Measurements from ENCODE around the gene SPDEF.

Gene SPDEF

DNA sequence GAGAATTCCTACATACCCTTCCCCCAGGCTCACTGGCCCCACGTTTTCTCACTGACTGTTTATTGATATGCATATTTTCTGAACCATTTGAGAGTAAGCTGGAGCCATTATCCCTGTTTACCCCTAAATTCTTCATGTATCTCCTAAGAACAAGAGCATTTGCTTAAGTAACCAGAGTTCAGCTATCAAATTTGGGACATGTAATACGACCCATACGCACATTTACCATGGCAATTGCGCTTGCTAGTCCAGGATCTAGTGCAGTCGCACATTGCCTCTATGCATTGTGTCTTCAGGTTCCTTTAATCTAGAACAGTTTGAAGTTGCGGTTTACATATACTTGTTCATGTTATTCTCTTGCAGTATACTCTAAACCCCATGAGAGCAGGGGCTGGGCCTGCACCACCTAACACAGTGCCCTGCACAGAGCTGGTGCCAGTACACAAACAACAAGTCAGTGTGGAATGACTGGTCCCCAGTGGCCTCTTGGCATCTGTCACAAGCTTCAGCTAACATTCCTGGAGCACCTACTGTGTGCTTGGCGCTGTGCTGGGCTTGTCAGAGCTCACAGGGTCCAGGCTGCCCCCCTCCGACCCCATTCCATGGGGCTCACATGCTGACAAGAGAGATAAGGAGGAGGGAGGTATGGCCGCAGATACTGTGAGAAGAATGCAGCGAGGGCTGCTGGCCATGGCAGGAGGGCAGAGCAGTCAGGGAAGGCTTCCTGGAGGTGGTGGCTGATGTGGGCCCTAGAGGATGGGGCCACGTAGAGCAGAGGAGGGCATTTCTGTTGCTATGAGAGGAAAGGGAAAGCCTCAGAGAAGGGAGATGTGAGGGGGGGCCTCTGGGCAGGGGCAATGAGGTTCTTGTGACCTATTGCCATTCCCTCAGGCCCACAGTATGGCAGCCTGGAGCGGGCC, 28.1 kb downstream of the SPDEF start:
- DNase-seq (ENCODE audit: low spot score): no peak

- DNase-seq (ENCODE audit: low spot score): peak; percentile 87
These were observed 29.0 kb downstream of the SPDEF start for GRCh38 chr6:34526992-34527728.

DNA sequence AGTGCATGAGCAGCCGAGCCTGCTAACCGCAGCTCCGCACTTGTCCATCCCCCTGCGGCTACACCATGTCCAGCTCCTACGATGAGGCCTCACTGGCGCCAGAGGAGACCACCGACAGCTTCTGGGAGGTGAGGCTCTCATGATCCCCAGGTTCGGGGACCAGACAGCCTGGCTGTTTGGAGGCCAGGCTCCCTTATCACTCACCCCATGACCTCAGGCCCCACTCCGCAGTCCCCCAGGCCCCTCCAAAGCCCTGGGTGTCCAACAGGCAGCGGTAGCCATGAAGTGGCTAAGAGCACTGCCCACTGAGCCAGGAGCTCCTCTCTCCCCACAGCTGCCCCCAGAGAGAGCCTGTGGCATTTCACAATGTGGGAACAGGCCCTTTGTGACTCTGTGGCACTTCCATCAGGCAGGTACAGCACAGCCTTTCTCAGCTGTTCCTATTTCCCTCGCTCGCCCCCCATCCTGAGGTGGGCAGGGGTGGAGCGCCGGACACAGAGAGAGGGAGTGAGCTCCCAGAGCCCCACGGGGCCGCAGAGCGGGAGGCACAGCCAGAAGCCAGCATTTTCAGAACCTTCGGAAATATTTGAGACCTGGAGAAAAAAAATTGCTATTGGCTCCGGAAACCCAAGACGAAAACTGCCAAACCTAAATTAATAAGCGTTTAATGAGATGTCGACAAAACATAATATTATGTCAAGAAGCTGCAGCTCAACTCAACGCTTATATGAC, 29.7 kb downstream of the SPDEF start:
- DNase-seq (ENCODE audit: low spot score): no peak

DNA sequence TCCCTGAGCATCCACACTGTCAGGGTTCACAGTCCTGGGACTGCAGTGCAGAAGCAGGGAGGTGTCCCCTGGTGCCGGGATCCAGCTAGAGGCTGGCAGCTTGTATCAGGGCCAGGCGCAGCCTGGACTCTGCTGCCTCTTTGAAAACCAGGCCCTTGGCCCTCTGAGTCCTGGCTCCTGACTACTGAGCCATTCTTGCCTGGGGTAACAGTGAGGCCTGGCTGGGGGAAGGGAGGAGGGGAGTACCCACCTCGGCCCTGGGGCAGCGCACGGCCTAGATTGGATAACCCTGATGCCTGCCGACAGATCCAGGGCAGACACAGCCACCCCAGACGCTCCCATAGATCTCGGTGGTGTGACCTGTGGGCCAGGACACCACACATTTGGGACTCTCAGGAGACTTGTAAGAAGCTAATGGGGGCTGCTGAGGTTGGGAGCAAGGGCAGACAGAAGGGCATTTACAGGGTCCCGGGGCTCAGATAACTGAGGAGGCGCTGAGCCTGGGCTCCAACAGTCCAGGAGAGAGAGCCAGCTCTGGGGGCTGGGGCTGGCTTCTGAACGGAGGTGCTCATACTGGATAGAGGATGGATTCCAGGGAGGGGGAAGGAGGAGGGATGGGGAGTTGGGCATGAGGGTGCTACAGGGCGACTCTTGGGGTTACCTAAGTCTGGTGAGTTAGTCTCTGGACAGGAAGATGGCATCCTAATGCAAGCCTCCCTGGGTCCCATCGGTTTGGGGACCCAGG, 30.5 kb downstream of the SPDEF start:
- DNase-seq (ENCODE audit: low spot score): no peak

DNA sequence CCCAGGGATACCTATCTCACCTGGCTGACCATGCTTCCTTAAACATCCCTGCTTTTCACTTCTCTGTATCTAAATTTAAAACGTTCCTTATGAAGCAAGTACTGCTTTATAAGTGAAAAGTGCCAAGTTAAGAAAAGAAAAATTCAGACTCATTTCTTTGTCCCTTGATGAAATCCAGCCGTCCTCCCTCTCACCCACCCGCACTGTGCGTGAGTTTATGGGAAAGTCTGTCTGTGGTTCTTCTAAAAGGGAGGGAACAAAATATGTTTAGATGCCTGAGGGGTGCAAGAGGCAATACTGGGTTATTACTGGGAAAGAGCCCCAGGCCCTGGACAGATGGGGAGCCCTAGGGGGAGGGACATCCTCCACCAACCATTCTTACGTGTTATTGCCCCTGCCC, 31.2 kb downstream of the SPDEF start:
- DNase-seq (ENCODE audit: low spot score): no peak

DNA sequence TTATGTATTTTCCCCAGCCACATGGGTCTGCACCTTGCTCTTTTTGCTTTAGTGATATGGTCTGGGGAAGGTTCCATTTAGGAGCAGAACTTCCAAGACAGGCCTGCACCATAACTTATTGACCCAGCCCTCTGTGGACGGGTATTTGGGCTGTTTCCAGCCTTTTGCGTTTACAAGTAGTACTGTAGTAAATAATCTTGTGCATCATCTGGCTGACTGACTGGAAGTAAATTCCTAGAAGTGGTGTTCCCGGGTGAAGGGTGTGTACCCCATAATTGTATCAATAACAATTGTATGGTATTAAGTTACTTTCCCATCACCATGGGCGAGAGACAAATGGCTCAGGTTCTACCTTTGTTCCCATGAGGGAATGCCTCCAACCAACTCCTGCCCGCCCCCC, 31.6 kb downstream of the SPDEF start:
- no peak for DNase-seq (ENCODE audit: low spot score)

- DNase-seq (ENCODE audit: low spot score): no peak
These were observed 32.5 kb downstream of the SPDEF start for GRCh38 chr6:34523441-34524206.

GRCh38 chr6:34522761-34523160, 33.4 kb downstream of the SPDEF start:
- DNase-seq (ENCODE audit: low spot score): no peak

- DNase-seq (ENCODE audit: low spot score): no peak
These were observed 34.5 kb downstream of the SPDEF start for GRCh38 chr6:34521463-34522285.

DNA sequence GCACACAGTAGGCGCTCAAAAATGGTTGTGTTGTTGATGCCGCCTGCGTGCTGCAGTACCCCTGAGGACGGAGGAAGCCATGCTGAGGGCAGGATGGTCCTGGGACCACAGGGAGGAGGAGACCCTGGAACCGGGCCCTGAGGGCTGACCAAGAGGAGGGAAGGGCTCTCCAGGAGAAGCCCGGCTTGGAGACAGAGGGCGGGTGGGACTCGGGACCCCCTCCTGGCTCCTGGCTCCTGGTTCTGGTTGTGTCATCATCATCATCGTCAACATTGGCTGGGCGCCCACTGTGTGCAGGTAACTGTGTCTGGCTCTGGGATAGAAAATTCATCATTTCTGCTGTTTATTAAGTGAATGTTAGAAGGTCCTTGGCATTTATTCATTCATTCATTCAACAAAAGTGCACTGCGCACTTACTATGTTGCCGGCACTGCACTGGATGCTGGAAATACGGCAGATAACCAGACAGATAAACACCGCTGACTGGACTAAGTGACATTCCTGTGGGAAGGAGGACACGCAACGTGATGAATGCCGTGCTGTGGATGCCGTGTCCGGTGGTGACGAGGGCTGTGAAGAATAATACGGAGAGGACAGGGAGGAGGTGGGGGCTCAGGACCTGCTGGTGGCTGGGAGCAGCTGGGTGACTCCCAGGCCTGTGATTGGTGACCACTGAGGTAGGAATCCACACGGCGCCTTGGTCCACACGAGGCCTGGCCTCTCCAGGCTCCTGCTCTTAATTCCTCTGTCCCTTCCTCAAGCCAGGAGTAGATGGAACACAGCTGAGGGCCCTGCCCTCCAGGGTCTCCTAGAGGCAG, 35.3 kb downstream of the SPDEF start:
- DNase-seq (ENCODE audit: low spot score): no peak

- no peak for DNase-seq (ENCODE audit: low spot score)
These were observed 36.0 kb downstream of the SPDEF start for GRCh38 chr6:34519971-34520644.

GRCh38 chr6:34518669-34519365, 37.3 kb downstream of the SPDEF start:
- no peak for DNase-seq (ENCODE audit: low spot score)

- no peak for DNase-seq (ENCODE audit: low spot score)
These were observed 38.2 kb downstream of the SPDEF start for GRCh38 chr6:34517966-34518365.

- DNase-seq (ENCODE audit: low spot score): no peak
These were observed 38.7 kb downstream of the SPDEF start for GRCh38 chr6:34517461-34517881.

GRCh38 chr6:34516391-34517324, 39.5 kb downstream of the SPDEF start:
- no peak for DNase-seq (ENCODE audit: low spot score)

DNA sequence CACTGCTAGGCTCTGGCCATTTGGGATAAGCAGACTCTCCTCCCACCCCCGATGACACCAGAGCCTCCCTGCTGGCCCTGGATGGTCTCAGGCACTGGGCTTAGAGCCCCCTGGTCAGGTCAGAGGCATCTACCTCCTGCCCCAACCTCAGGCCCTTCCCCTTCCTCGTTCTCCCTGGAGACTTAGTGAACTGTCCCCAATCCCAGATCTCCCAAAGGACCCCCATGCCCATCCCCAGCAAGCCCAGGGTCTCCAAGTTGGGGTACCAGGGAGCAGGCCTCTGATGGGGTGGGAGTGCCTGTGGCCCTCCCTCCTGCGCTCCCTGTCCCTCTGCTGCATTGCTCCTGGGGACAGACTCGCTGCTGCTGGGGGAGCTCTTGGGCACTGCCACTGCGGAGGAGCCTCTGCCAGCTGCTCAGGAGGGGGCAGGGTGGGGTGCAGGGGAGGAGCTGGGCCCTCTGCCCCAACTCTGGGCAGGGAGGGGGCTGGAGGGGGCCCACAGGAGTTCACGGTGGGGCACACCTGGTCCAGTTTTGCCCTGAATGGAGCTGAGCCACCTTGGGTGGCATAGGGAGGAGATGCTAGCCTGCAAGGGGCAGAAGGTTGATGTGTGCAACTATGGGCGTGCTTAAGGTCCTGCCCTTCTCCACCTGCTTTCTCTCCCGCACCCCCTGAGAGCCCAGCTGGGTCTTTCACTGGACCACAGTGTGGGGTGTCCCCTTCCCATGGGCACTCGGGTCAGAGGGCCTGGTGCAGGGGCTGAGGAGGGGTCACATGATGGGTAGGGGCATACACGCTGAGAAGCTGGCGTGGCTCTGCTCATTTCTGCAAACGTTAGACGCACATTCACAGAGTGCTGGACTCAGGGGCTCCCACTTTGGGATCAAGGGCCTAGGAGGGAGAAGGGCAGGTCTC, 40.4 kb downstream of the SPDEF start:
- no peak for DNase-seq (ENCODE audit: low spot score)
